Tibial nerve (tissue), 4 donors: Measurements from ENCODE around the gene ANKRD11. TPM values are rescaled to one million over a fixed set of nuclear protein-coding genes. Genes with fewer than 3 reads are reported as not detected.

Experiments used
- DNase-seq, 2 donors: peaks; one replicate each; pipeline ENCODE4 v3.0.0-alpha.2; 2019; ENCODE audit warnings: low spot score in 2 of 2
- H3K27ac ChIP-seq, 4 donors: fragments of 200-600 bp; sonication (generic) in 3 of 4; one replicate each; pipeline ENCODE4 v1.5.1; 2017 to 2019; ENCODE audit warnings: mild to moderate bottlenecking in 1 of 4
- H3K27me3 ChIP-seq, 2 donors: fragments of 200-600 bp; sonication (generic) in 1 of 2; one replicate each; pipeline versions ENCODE4 v1.5.1 to v1.6.0; 2017 to 2019
- H3K36me3 ChIP-seq, 3 donors: fragments of 200-600 bp; sonication (generic); one replicate each; pipeline ENCODE4 v1.5.1; 2018 to 2019
- H3K4me1 ChIP-seq, 4 donors: fragments of 200-600 bp; sonication (generic) in 3 of 4; one replicate each; pipeline ENCODE4 v1.5.1; 2017 to 2019
- H3K4me3 ChIP-seq, 4 donors: fragments of 200-600 bp; sonication (generic) in 3 of 4; one replicate each; pipeline ENCODE4 v1.5.1; 2017 to 2019; ENCODE audit warnings: mild to moderate bottlenecking in 1 of 4, moderate library complexity in 1 of 4
- H3K9me3 ChIP-seq, 4 donors: fragments of 200-600 bp; sonication (generic) in 3 of 4; one replicate each; pipeline ENCODE4 v1.5.1; 2017 to 2019
- EP300 ChIP-seq, 2 donors: sonication (generic); formaldehyde crosslinking; IDR thresholded peaks; one replicate each; pipeline ENCODE4 v1.6.1; 2017; ENCODE audit warnings: antibody characterized with exemption in 2 of 2, mild to moderate bottlenecking in 1 of 2
- POLR2A ChIP-seq, 2 donors: fragments of 450-650 bp; IDR thresholded peaks; one replicate each; pipeline ENCODE4 v1.6.1; 2017; ENCODE audit warnings: antibody characterized with exemption in 2 of 2, mild to moderate bottlenecking in 2 of 2, moderate library complexity in 2 of 2
- WGBS, 2 donors: methylation state at CpG; one replicate each; pipeline ENCODE4 v1.1.5; 2018; 5-methylcytosine and 5-hydroxymethylcytosine counted together
- total RNA-seq, 4 donors: library from RNA; depleted of rRNA; stranded (reverse); fragments of >200 nt; gene quantifications; one replicate each; pipeline ENCODE4 v1.1.0, GENCODE V29; 2016
- TF ChIP-seq, protein P1 (sequence below), 5 experiments: fragments of 200-600 bp in 3 of 5; fragments of 450-650 bp in 2 of 5; sonication (generic) in 3 of 5; IDR thresholded peaks; one replicate each; pipeline ENCODE4 v1.5.1; 2016 to 2019; ENCODE audit warnings: antibody characterized with exemption in 5 of 5, mild to moderate bottlenecking in 3 of 5, moderate library complexity in 2 of 5

Gene ANKRD11
- total RNA-seq, 4 donors from 2014 or later = 104 to 177 (median 112) TPM

DNA sequence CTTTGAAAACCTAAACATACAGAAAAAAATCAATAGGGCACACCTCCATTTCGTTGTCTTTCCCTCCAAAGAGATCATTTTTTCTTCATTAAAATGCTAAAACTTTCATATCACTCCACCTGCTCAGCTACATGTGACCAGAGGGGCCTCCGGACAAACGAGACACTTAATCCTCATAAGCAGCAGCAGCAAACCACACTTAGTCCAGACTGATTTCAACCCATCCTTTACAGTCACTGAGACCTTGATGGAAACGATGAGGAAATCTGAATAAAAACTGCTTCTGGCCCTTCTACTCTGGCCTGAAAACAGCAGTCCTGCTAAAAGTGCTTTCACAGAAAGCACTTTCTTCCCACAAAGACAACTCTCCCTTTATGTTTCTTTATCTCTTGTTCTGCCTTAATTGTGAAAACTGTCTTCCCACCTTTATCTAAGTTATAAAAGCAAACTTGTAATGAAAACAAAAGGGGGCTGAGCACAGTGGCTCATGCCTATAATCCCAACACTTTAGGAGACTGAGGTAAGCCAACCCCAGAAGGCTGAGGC, 4.6 kb downstream of the ANKRD11 start:
- H3K27ac ChIP-seq = no peak overlapping the region

DNA sequence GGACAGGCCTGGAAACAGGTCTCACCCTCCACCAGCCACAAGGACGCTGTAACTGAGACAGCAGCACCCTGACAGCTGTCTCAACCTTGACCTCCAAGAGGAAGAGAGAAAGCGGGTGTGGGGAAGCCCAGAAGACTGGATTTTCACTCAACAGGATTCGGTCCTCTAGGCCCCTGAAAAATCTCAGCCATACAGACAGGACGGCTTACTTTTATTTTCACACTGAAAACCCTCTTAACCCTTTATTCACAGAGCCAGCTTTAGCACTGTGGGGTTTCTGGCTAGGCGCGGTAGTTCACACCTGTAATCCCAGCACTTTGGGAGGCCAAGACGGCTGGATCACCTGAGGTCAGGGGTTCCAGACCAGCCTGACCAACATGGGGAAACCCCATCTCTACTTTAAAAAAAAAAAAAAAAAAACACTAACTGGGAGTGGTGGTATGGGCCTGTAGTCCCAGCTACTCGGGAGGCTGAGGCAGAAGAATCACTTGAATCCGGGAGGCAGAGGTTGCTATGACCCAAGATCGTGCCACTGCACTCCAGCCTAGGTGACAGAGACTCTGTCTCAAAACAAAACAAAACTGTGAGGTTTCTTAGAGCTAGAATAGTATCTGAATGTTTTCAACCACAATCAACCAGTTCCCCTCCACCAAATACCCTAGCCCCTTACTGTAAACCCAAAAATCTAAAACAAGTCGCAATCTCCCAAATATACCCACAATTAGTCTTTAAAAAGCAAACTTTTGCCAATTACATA, 5.3 kb downstream of the ANKRD11 start:
- TF ChIP-seq, protein P1, sequence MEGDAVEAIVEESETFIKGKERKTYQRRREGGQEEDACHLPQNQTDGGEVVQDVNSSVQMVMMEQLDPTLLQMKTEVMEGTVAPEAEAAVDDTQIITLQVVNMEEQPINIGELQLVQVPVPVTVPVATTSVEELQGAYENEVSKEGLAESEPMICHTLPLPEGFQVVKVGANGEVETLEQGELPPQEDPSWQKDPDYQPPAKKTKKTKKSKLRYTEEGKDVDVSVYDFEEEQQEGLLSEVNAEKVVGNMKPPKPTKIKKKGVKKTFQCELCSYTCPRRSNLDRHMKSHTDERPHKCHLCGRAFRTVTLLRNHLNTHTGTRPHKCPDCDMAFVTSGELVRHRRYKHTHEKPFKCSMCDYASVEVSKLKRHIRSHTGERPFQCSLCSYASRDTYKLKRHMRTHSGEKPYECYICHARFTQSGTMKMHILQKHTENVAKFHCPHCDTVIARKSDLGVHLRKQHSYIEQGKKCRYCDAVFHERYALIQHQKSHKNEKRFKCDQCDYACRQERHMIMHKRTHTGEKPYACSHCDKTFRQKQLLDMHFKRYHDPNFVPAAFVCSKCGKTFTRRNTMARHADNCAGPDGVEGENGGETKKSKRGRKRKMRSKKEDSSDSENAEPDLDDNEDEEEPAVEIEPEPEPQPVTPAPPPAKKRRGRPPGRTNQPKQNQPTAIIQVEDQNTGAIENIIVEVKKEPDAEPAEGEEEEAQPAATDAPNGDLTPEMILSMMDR (IDR thresholded peaks at IDR 0.05) = no peak
- TF ChIP-seq POLR2A (IDR thresholded peaks at IDR 0.05) = no peak
- Histone ChIP-seq H3K27me3 (no peaks in the 10 kb centered on the region), H3K4me1 (peaks cover 0 to 89% (median 72%) of the 10 kb centered on the region in 4 donors), H3K9me3 (no peaks in the 10 kb centered on the region), H3K4me3 (no peak overlapping the region), H3K36me3 (no peaks in the 10 kb centered on the region), H3K27ac (no peak overlapping the region)
- DNase-seq = no peak
- WGBS, 2 donors = 68 to 70% methylated on average over 11 of the region's 11 CpGs

More for the DNA sequence above, 4.6 kb downstream of the ANKRD11 start:
- TF ChIP-seq EP300 (IDR thresholded peaks at IDR 0.05) = no peak
- TF ChIP-seq POLR2A (IDR thresholded peaks at IDR 0.05) = no peak
- TF ChIP-seq, protein P1 (IDR thresholded peaks at IDR 0.05) = no peak
- DNase-seq = no peak
- H3K4me1 ChIP-seq = peaks cover 0 to 82% (median 68%) of the 10 kb centered on the region in 4 donors
- WGBS, 2 donors = 36 to 39% methylated on average over 4 of the region's 4 CpGs
- no peaks in the 10 kb centered on the region for H3K36me3 ChIP-seq
- H3K9me3 ChIP-seq = no peaks in the 10 kb centered on the region
- no peaks in the 10 kb centered on the region for H3K27me3 ChIP-seq
- no peak overlapping the region for H3K4me3 ChIP-seq

DNA sequence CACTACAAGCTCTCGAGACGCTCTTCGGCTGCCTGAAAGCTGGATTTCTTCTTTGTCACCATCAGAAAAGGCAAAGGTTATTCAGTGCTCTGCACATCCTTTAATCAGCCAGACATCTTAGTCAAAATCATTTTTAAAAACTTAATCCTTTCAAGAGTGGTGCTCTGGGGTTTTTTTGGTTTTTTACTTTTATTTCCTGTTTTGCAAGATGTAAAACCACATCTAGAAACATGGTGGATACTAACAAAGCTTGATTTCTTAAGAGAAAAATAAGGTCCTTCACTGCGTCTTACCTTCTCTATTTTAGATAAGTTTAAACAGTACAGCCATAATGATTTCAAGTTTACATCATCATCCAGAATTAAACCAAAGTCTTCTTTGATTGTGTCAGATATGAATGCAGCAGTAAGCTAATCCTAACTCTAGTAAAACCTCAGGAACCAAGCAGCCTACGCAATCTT, 6.3 kb downstream of the ANKRD11 start:
- no peak for DNase-seq

DNA sequence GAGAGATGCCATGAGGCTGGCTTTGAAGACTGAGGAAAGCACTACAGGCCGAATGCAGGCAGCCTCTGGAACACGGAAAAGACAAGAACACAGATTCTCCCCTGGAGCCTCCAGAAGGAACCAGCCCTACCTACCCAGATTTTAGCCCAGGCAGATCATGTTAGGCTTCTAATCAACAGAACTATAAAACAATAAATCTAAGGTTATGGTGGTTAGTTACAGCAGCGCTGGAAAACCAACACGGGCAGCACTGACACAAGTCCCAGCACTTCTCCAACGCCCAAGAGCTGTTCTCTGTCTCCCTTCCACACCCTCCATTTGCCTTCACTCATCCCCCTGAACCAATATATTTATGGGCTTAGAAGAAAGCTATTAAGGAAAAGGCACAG, 7.5 kb downstream of the ANKRD11 start:
- H3K27me3 ChIP-seq = no peaks in the 10 kb centered on the region
- peak overlapping the region in 1 of 4 donors; percentile 6 for H3K27ac ChIP-seq
- no peak for TF ChIP-seq EP300 (IDR thresholded peaks at IDR 0.05)
- WGBS, 2 donors = 51 to 57% methylated on average over 5 of the region's 5 CpGs
- H3K9me3 ChIP-seq = no peaks in the 10 kb centered on the region
- H3K4me3 ChIP-seq = no peak overlapping the region
- no peaks in the 10 kb centered on the region for H3K36me3 ChIP-seq
- peaks cover 0 to 98% (median 76%) of the 10 kb centered on the region in 4 donors for H3K4me1 ChIP-seq
- DNase-seq = no peak

More for the DNA sequence above, 6.3 kb downstream of the ANKRD11 start:
- peaks cover 0 to 97% (median 77%) of the 10 kb centered on the region in 4 donors for H3K4me1 ChIP-seq
- 69 to 80% methylated on average over 5 of the region's 5 CpGs for WGBS, 2 donors
- no peak overlapping the region for H3K4me3 ChIP-seq
- no peak overlapping the region for H3K27ac ChIP-seq
- no peaks in the 10 kb centered on the region for H3K9me3 ChIP-seq
- TF ChIP-seq, protein P1 (IDR thresholded peaks at IDR 0.05) = no peak
- TF ChIP-seq EP300 (IDR thresholded peaks at IDR 0.05) (no peak), POLR2A (IDR thresholded peaks at IDR 0.05) (no peak)
- H3K36me3 ChIP-seq = no peaks in the 10 kb centered on the region
- H3K27me3 ChIP-seq = no peaks in the 10 kb centered on the region

DNA sequence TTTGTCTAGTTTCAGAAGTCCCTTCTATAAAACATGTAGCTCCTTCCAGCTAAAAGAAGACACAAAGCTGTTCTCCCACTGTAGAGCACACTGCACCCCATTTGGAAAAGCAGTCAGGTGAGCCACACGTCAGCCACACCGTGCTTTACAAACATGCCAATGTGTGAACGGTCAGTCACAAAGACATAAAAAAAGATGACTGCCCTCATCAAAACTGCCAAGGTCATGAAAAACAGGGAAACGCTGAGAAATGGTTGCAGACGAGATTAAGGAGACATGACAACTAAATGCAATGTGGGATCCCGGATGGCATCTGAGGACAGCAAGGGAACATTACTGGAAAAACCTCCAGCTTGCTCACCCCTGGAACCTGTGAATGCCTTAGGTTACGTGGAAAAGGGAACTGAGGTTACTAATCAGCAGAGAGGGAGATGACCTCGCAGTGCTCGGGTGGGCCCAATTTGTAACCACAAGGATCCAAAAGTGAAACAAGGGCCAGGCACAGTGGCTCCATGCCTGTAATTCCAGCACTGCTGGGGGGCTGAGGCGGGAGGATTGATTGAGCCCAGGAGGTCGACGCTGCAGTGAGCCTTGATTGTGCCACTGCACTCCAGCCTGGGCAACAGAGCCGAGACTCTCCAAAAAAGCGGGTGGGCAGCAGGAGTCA, 8.1 kb downstream of the ANKRD11 start:
- Histone ChIP-seq H3K27ac (peak overlapping the region in 1 of 4 donors; percentile 6), H3K4me3 (no peak overlapping the region), H3K9me3 (no peaks in the 10 kb centered on the region), H3K36me3 (no peaks in the 10 kb centered on the region), H3K4me1 (peaks cover 0 to 98% (median 74%) of the 10 kb centered on the region in 4 donors), H3K27me3 (no peaks in the 10 kb centered on the region)
- no peak for DNase-seq
- WGBS, 2 donors = 46 to 47% methylated on average over 14 of the region's 14 CpGs
- TF ChIP-seq, protein P1 (IDR thresholded peaks at IDR 0.05) = no peak
- TF ChIP-seq EP300 (IDR thresholded peaks at IDR 0.05) (no peak), POLR2A (IDR thresholded peaks at IDR 0.05) (no peak)
